T-cell (primary cell): ENCODE data around the gene BOD1L1. TPM values are rescaled to one million over a fixed set of nuclear protein-coding genes. Genes with fewer than 3 reads are reported as not detected.

Experiments used
- ATAC-seq, 4 experiments: fragments of 200-7000 bp in 3 of 4; fragments of 150-1000 bp in 1 of 4; cut with Tn5 transposase; replicated peaks in 1 of 4; 1 replicate in 3 of 4; 2 replicates in 1 of 4; pipeline ENCODE4 v1.10.0; 2021; ENCODE audit warnings: moderate library complexity in 3 of 4, mild to moderate bottlenecking in 2 of 4, moderate number of reproducible peaks in 1 of 4
- CTCF ChIA-PET, 2 donors: fragments of 300-600 bp; sonication (Branson Sonifier 250); formaldehyde crosslinking; loops; one replicate each; lab custom pipeline; 2022; ENCODE audit warnings: antibody characterized with exemption in 2 of 2; lab: Charles Lee
- POLR2A ChIA-PET, 2 donors: fragments of 300-600 bp; sonication (Branson Sonifier 250); formaldehyde crosslinking; loops; one replicate each; lab custom pipeline; 2022; ENCODE audit warnings: antibody characterized with exemption in 2 of 2; lab: Charles Lee
- DNase-seq, 35 experiments: peaks; one replicate each; pipeline versions ENCODE4 v3.0.0 to v3.0.0-alpha.2; 2013 to 2023
- H3K27ac ChIP-seq: one replicate; pipeline ENCODE4 v1.5.1; 2013; ENCODE audit warnings: low read length
- H3K27me3 ChIP-seq, 2 experiments: replicated peaks in 1 of 2; 1 replicate in 1 of 2; 2 replicates in 1 of 2; pipeline versions ENCODE4 v1.6.1 to v1.7.0; 2013; ENCODE audit warnings: low read length in 1 of 2, mixed read lengths in 1 of 2; ENCODE audit not compliant: control insufficient read depth in 2 of 2, insufficient read depth in 2 of 2; ENCODE audit errors: extremely low read depth in 1 of 2
- H3K36me3 ChIP-seq, 2 donors: 1 replicate in 1 of 2; 2 replicates in 1 of 2; pipeline versions ENCODE4 v1.6.1 to v1.7.0; 2013; ENCODE audit warnings: low read length in 1 of 2; ENCODE audit not compliant: control insufficient read depth in 2 of 2, insufficient read depth in 1 of 2; ENCODE audit errors: extremely low read depth in 1 of 2
- H3K4me1 ChIP-seq, 2 experiments: 1 replicate in 1 of 2; 2 replicates in 1 of 2; pipeline versions ENCODE4 v1.6.1 to v1.7.0; 2013; ENCODE audit warnings: low read length in 2 of 2, mixed read lengths in 1 of 2; ENCODE audit not compliant: insufficient read depth in 2 of 2, control insufficient read depth in 1 of 2; ENCODE audit errors: extremely low read depth in 1 of 2
- H3K4me3 ChIP-seq, 2 donors: 1 replicate in 1 of 2; 2 replicates in 1 of 2; pipeline versions ENCODE4 v1.5.1 to v1.7.0; 2013; ENCODE audit warnings: mild to moderate bottlenecking in 2 of 2, low read length in 1 of 2, moderate library complexity in 1 of 2; ENCODE audit not compliant: control insufficient read depth in 1 of 2; ENCODE audit errors: extremely low read depth in 1 of 2
- H3K9me3 ChIP-seq: 2 replicates; pipeline ENCODE4 v1.7.0; 2013
- H3K27ac Mint-ChIP-seq, 2 donors: one replicate each; pipeline ENCODE4 v1.8.0; 2020 to 2021; ENCODE audit warnings: mild to moderate bottlenecking in 2 of 2, mixed read lengths in 2 of 2
- H3K27me3 Mint-ChIP-seq, 2 donors: one replicate each; pipeline ENCODE4 v1.8.0; 2021 to 2022; ENCODE audit warnings: mixed read lengths in 2 of 2
- H3K36me3 Mint-ChIP-seq: one replicate; pipeline ENCODE4 v1.8.0; 2021; ENCODE audit warnings: mixed read lengths
- H3K4me1 Mint-ChIP-seq, 3 donors: one replicate each; pipeline ENCODE4 v1.8.0; 2020 to 2022; ENCODE audit warnings: mixed read lengths in 3 of 3, mild to moderate bottlenecking in 1 of 3
- H3K4me3 Mint-ChIP-seq, 3 donors: one replicate each; pipeline ENCODE4 v1.8.0; 2020 to 2022; ENCODE audit warnings: mild to moderate bottlenecking in 3 of 3, mixed read lengths in 3 of 3, moderate library complexity in 3 of 3
- H3K9me3 Mint-ChIP-seq, 3 donors: one replicate each; pipeline ENCODE4 v1.8.0; 2020 to 2022; ENCODE audit warnings: mixed read lengths in 3 of 3
- WGBS: methylation state at CpG from one replicate; pipeline ENCODE4 v1.1.5; 2013; ENCODE audit warnings: missing lambda C conversion rate; ENCODE audit not compliant: insufficient coverage; 5-methylcytosine and 5-hydroxymethylcytosine counted together
- total RNA-seq, 35 experiments: library from RNA in 6 of 35; stranded (reverse) in 6 of 35; fragments of 120-200 nt in 1 of 35; gene quantifications; one replicate each; pipeline versions ENCODE4 v1.2.1 to v1.2.4 and lab custom pipeline; 2013 to 2026

Gene BOD1L1
- total RNA-seq, 5 donors from 2014 or later (not counting 1 experiment from before 2014, with no cell fraction given), result 48.3 to 57.1 (median 55.4) TPM

GRCh38 chr4:13612569-13612968 is 15.0 kb downstream of the BOD1L1 start:
- Histone ChIP-seq H3K36me3 (peaks cover 3 to 70% of the 10 kb centered on the region in 2 donors), H3K27ac (no peak overlapping the region), H3K9me3 (no peaks in the 10 kb centered on the region), H3K4me1 (peaks cover 0 to 2% of the 10 kb centered on the region in 2 experiments), H3K27me3 (no peaks in the 10 kb centered on the region), H3K4me3 (no peak overlapping the region)
- Mint-ChIP-seq H3K4me1 (peaks cover 13 to 32% (median 25%) of the 10 kb centered on the region in 3 donors), H3K27me3 (no peaks in the 10 kb centered on the region), H3K27ac (no peak overlapping the region), H3K9me3 (no peaks in the 10 kb centered on the region), H3K36me3 (peaks cover 64% of the 10 kb centered on the region), H3K4me3 (no peak overlapping the region)
- DNase-seq (no peak), ATAC-seq (no peak)
- 97% methylated on average over 4 of the region's 4 CpGs for whole genome bisulfite sequencing
- ChIA-PET POLR2A (no interaction called here), CTCF (no interaction called here)

GRCh38 chr4:13611283-13611842 is 16.2 kb downstream of the BOD1L1 start:
- no peak overlapping the region for H3K27ac Mint-ChIP-seq

GRCh38 chr4:13605330-13605729 is 22.2 kb downstream of the BOD1L1 start:
- Histone ChIP-seq H3K27ac (no peak overlapping the region), H3K4me1 (no peaks in the 10 kb centered on the region), H3K4me3 (no peak overlapping the region), H3K27me3 (no peaks in the 10 kb centered on the region), H3K36me3 (peaks cover 15 to 81% of the 10 kb centered on the region in 2 donors), H3K9me3 (no peaks in the 10 kb centered on the region)
- ChIA-PET POLR2A (no interaction called here), CTCF (interaction anchor here in 1 of 2 donors (0.6 kb wide), 1 partner anchor 17 kb away, joined by 8 read pairs; no protein-coding TSS in a partner anchor)
- Mint-ChIP-seq H3K4me1 (peaks cover 0 to 8% (median 6%) of the 10 kb centered on the region in 3 donors), H3K9me3 (peaks cover 0 to 10% (median 0%) of the 10 kb centered on the region in 3 donors), H3K4me3 (no peak overlapping the region), H3K27me3 (no peaks in the 10 kb centered on the region), H3K36me3 (peaks cover 72% of the 10 kb centered on the region), H3K27ac (no peak overlapping the region)
- no peak for ATAC-seq
- DNase-seq, result no peak
- WGBS, result no CpG with 5 or more reads among the region's 1 CpG

More at GRCh38 chr4:13611283-13611842, 16.2 kb downstream of the BOD1L1 start:
- Mint-ChIP-seq H3K4me3 (no peak overlapping the region), H3K36me3 (peaks cover 66% of the 10 kb centered on the region), H3K4me1 (peaks cover 12 to 23% (median 16%) of the 10 kb centered on the region in 3 donors), H3K27me3 (no peaks in the 10 kb centered on the region), H3K9me3 (no peaks in the 10 kb centered on the region)
- Histone ChIP-seq H3K4me1 (peaks cover 0 to 2% of the 10 kb centered on the region in 2 experiments), H3K9me3 (no peaks in the 10 kb centered on the region), H3K27me3 (no peaks in the 10 kb centered on the region), H3K4me3 (no peak overlapping the region), H3K36me3 (peaks cover 3 to 72% of the 10 kb centered on the region in 2 donors), H3K27ac (no peak overlapping the region)
- WGBS, result 73% methylated on average over 2 of the region's 3 CpGs
- ATAC-seq (no peak), DNase-seq (no peak)
- CTCF ChIA-PET, result no interaction called here
- POLR2A ChIA-PET, result no interaction called here

GRCh38 chr4:13601848-13602247 is 25.7 kb downstream of the BOD1L1 start:
- Histone ChIP-seq H3K4me1 (no peaks in the 10 kb centered on the region), H3K36me3 (peaks cover 15 to 57% of the 10 kb centered on the region in 2 donors), H3K9me3 (no peaks in the 10 kb centered on the region), H3K4me3 (no peak overlapping the region), H3K27ac (no peak overlapping the region), H3K27me3 (no peaks in the 10 kb centered on the region)
- H3K27ac Mint-ChIP-seq, result peak overlapping the region in 1 of 2 donors; percentile 35
- H3K27me3 Mint-ChIP-seq, result no peaks in the 10 kb centered on the region
- H3K36me3 Mint-ChIP-seq, result peaks cover 68% of the 10 kb centered on the region
- WGBS, result no CpG with 5 or more reads among the region's 2 CpGs
- CTCF ChIA-PET, result no interaction called here
- POLR2A ChIA-PET, result no interaction called here
- peaks cover 0 to 8% (median 6%) of the 10 kb centered on the region in 3 donors for H3K4me1 Mint-ChIP-seq
- DNase-seq (no peak), ATAC-seq (no peak)
- no peak overlapping the region for H3K4me3 Mint-ChIP-seq
- H3K9me3 Mint-ChIP-seq, result peaks cover 0 to 10% (median 0%) of the 10 kb centered on the region in 3 donors

GRCh38 chr4:13601048-13601447 is 26.5 kb downstream of the BOD1L1 start:
- Histone ChIP-seq H3K4me1 (no peaks in the 10 kb centered on the region), H3K9me3 (no peaks in the 10 kb centered on the region), H3K27ac (no peak overlapping the region), H3K4me3 (no peak overlapping the region), H3K36me3 (peaks cover 15 to 64% of the 10 kb centered on the region in 2 donors), H3K27me3 (no peaks in the 10 kb centered on the region)
- Mint-ChIP-seq H3K36me3 (peaks cover 69% of the 10 kb centered on the region), H3K4me3 (no peak overlapping the region), H3K4me1 (peaks cover 0 to 8% (median 6%) of the 10 kb centered on the region in 3 donors), H3K27ac (no peak overlapping the region), H3K9me3 (peaks cover 0 to 10% (median 0%) of the 10 kb centered on the region in 3 donors), H3K27me3 (no peaks in the 10 kb centered on the region)
- POLR2A ChIA-PET, result no interaction called here
- CTCF ChIA-PET, result interaction anchor here in 1 of 2 donors (0.5 kb wide), 1 partner anchor 38 kb away, joined by 3 read pairs; no protein-coding TSS in a partner anchor
- 96% methylated on average over 3 of the region's 3 CpGs for WGBS
- no peak for DNase-seq
- no peak for ATAC-seq

GRCh38 chr4:13599159-13599558 is 28.4 kb downstream of the BOD1L1 start:
- WGBS, result 96% methylated on average over 5 of the region's 5 CpGs
- POLR2A ChIA-PET, result no interaction called here
- Histone ChIP-seq H3K27ac (no peak overlapping the region), H3K9me3 (no peaks in the 10 kb centered on the region), H3K4me3 (no peak overlapping the region), H3K27me3 (no peaks in the 10 kb centered on the region), H3K36me3 (peaks cover 7 to 61% of the 10 kb centered on the region in 2 donors), H3K4me1 (no peaks in the 10 kb centered on the region)
- no peaks in the 10 kb centered on the region for H3K27me3 Mint-ChIP-seq
- DNase-seq (no peak), ATAC-seq (no peak)
- peaks cover 0 to 8% (median 6%) of the 10 kb centered on the region in 3 donors for H3K4me1 Mint-ChIP-seq
- peaks cover 0 to 10% (median 0%) of the 10 kb centered on the region in 3 donors for H3K9me3 Mint-ChIP-seq
- H3K4me3 Mint-ChIP-seq, result no peak overlapping the region
- H3K36me3 Mint-ChIP-seq, result peaks cover 72% of the 10 kb centered on the region
- no peak overlapping the region for H3K27ac Mint-ChIP-seq
- CTCF ChIA-PET, result no interaction called here
